Body of pancreas (tissue), 4 donors: ENCODE measurements around the gene MOB4. TPM values are rescaled to one million over a fixed set of nuclear protein-coding genes. Genes with fewer than 3 reads are reported as not detected.
"Not testable (repeated sequence)": the region's sequence is repeated elsewhere in the genome, so short reads cannot be mapped to it uniquely, and the experiment has no call there.

Experiments
- ATAC-seq: fragments of 150-250 bp; one replicate; pipeline ENCODE4 v1.9.1; 2016
- DNase-seq, 4 donors: peaks; one replicate each; pipeline ENCODE4 v3.0.0-alpha.2; 2019
- H3K27ac ChIP-seq, 4 donors: fragments of 200-600 bp; sonication (generic); 1 replicate in 3 of 4; 2 replicates in 1 of 4; pipeline versions ENCODE4 v1.5.1 to v1.6.1; 2016 to 2019; ENCODE audit warnings: mild to moderate bottlenecking in 1 of 4, mixed read lengths in 1 of 4, moderate library complexity in 1 of 4
- H3K27me3 ChIP-seq, 2 donors: fragments of 200-600 bp; sonication (generic); one replicate each; pipeline ENCODE4 v1.6.0; 2016; ENCODE audit warnings: mild to moderate bottlenecking in 1 of 2
- H3K36me3 ChIP-seq, 2 donors: fragments of 200-600 bp; sonication (generic); replicated peaks in 1 of 2; 2 replicates each; pipeline ENCODE4 v1.5.1; 2016; ENCODE audit warnings: low read depth in 2 of 2; ENCODE audit not compliant: insufficient read depth in 1 of 2
- H3K4me1 ChIP-seq: fragments of 200-600 bp; sonication (generic); one replicate; pipeline ENCODE4 v1.6.0; 2016
- H3K4me3 ChIP-seq, 2 donors: fragments of 200-600 bp; sonication (generic); 1 replicate in 1 of 2; 2 replicates in 1 of 2; pipeline ENCODE4 v1.5.1; 2016 to 2019
- H3K9me3 ChIP-seq, 3 donors: fragments of 200-600 bp; sonication (generic); 1 replicate in 2 of 3; 2 replicates in 1 of 3; pipeline ENCODE4 v1.5.1; 2016
- POLR2A ChIP-seq, 3 donors: fragments of 450-650 bp; IDR thresholded peaks; one replicate each; pipeline ENCODE4 v1.6.1; 2016; ENCODE audit warnings: antibody characterized with exemption in 3 of 3, mild to moderate bottlenecking in 2 of 3
- WGBS, 2 donors: methylation state at CpG; one replicate each; pipeline ENCODE4 v1.1.5; 2017; 5-methylcytosine and 5-hydroxymethylcytosine counted together
- intact Hi-C: fragments of 100-400 bp; cut with DNase I; formaldehyde crosslinking; loops from one replicate; pipeline ENCODE4 v1.15.1; 2023
- total RNA-seq, 2 donors: library from RNA; depleted of rRNA; stranded (reverse); fragments of >200 nt; gene quantifications; one replicate each; pipeline ENCODE4 v1.1.0, GENCODE V29; 2016
- TF ChIP-seq, protein P1 (sequence below), 7 experiments: fragments of 450-650 bp in 4 of 7; fragments of 200-600 bp in 3 of 7; sonication (generic) in 3 of 7; IDR thresholded peaks; one replicate each; pipeline ENCODE4 v1.5.1; 2016 to 2019; ENCODE audit warnings: antibody characterized with exemption in 7 of 7

MOB4 gene
- total RNA-seq, 2 donors from 2014 or later, result 5.3 to 16.1 TPM

DNA sequence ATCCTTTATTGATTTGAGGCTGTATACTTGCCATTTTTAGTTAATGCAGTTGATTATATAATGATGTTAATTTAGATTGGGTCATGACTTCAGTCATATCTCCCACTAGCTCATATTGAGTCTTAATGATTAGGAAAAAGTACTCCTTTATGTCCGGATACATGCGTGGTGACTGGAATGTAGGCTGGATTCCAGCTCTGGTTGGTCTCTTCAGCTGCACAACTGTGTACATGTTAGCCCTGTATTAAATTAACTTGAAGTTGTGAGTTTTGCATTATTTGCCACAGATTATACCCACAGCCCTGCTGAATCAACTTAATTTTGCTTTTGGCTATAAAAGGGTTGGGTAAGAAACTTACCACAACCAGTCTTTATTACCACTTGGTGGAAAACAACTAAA, 22.5 kb downstream of the MOB4 start:
- Histone ChIP-seq H3K27ac (no peak overlapping the region), H3K4me1 (peaks cover 3% of the 10 kb centered on the region), H3K27me3 (no peaks in the 10 kb centered on the region), H3K9me3 (no peaks in the 10 kb centered on the region), H3K36me3 (peaks cover 0 to 13% of the 10 kb centered on the region in 2 donors), H3K4me3 (no peak overlapping the region)
- no peak for ATAC-seq
- TF ChIP-seq POLR2A (IDR thresholded peaks at IDR 0.05), result no peak
- TF ChIP-seq, protein P1, sequence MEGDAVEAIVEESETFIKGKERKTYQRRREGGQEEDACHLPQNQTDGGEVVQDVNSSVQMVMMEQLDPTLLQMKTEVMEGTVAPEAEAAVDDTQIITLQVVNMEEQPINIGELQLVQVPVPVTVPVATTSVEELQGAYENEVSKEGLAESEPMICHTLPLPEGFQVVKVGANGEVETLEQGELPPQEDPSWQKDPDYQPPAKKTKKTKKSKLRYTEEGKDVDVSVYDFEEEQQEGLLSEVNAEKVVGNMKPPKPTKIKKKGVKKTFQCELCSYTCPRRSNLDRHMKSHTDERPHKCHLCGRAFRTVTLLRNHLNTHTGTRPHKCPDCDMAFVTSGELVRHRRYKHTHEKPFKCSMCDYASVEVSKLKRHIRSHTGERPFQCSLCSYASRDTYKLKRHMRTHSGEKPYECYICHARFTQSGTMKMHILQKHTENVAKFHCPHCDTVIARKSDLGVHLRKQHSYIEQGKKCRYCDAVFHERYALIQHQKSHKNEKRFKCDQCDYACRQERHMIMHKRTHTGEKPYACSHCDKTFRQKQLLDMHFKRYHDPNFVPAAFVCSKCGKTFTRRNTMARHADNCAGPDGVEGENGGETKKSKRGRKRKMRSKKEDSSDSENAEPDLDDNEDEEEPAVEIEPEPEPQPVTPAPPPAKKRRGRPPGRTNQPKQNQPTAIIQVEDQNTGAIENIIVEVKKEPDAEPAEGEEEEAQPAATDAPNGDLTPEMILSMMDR (IDR thresholded peaks at IDR 0.05), result no peak
- DNase-seq, result no peak
- intact Hi-C loops, result no loop called here
- WGBS, 2 donors, result 25 to 40% methylated on average over 2 of the region's 2 CpGs

DNA sequence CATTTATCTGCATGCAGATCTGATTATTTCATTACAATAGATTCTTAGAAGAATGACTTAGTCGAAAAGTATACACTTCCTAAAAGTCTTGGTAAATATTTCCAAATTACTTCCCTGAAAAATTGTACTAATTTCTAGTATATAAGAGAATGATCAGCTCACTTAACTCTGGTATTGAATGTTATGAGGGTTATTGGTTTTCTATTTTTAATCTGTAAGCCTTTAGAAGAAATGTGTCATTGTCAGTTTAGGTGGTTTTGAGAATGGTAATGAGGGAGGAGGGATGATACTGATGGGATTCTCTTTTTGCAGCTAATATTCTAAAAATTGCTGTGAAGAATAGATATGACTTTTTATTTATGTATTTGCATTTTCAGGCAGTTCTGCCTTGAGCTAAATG, 23.9 kb downstream of the MOB4 start:
- peaks cover 3% of the 10 kb centered on the region for H3K4me1 ChIP-seq
- WGBS, 2 donors, result 78 to 82% methylated on average over 1 of the region's 1 CpG
- no peak overlapping the region for H3K4me3 ChIP-seq
- no peaks in the 10 kb centered on the region for H3K9me3 ChIP-seq
- no peak overlapping the region for H3K27ac ChIP-seq
- intact Hi-C loops, result no loop called here
- DNase-seq (no peak), ATAC-seq (no peak)
- no peaks in the 10 kb centered on the region for H3K27me3 ChIP-seq
- H3K36me3 ChIP-seq, result peaks cover 0 to 17% of the 10 kb centered on the region in 2 donors
- TF ChIP-seq, protein P1 (IDR thresholded peaks at IDR 0.05), result no peak
- TF ChIP-seq POLR2A (IDR thresholded peaks at IDR 0.05), result no peak

DNA sequence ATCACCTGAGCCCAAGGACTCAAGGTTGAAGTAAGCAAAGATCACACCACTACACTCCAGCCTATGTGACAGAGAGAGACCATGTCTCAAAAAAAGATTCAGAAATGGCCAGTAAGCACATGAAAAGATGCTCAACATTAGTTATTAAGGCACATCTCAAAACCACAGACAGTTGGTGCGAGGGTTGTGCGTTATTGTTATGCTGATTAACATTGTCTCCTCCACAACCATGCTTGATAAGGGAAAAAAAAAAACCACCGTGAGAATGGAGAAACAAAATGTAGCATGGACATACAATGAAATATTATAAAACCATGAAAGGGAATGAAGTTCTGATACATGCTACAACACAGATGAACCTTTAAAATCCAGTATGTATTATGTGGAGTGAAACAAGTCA, 27.3 kb downstream of the MOB4 start:
- no peaks in the 10 kb centered on the region for H3K4me1 ChIP-seq
- no peak for ATAC-seq
- intact Hi-C loops, result no loop called here
- H3K36me3 ChIP-seq, result peaks cover 0 to 11% of the 10 kb centered on the region in 2 donors
- H3K27me3 ChIP-seq, result no peaks in the 10 kb centered on the region
- no peak overlapping the region for H3K27ac ChIP-seq
- WGBS, 2 donors, result 89 to 93% methylated on average over 3 of the region's 3 CpGs
- no peak for TF ChIP-seq POLR2A (IDR thresholded peaks at IDR 0.05)
- TF ChIP-seq, protein P1 (IDR thresholded peaks at IDR 0.05), result no peak
- no peak for DNase-seq
- no peaks in the 10 kb centered on the region for H3K9me3 ChIP-seq
- H3K4me3 ChIP-seq, result no peak overlapping the region

DNA sequence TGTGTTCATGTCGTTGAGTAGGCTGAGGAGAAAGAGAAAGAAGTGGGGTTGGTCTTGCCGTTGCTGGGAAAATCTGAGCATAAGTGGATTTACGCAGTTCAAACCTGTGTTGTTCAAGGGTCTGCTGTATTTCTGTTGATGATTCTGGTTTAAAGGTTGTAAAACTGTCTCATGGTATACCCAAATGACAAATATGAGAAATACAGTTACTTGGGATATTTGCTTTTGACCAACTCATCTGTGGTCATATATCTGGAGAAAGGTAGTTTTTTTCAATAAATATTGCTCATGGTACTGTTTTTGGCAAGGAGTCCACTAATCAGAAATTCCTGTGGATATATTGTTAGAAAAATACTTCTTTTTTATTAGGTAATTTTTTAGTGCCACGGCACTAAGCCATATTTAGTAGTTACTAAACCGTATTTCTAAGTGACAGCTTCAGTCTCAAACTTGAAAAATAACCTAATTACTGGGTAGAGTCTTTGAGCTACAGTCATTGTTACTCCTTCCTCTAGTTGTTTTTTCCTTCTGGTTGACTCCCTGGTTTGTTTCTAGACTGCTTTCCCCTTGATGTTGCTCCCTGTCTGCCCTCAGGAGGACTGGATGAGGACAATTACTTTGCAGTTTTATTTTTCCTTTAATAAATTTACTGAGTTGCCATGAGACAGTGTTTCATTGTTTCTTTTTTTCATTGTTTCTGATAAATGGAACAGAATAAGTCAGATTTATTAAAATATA, 31.5 kb downstream of the MOB4 start:
- H3K9me3 ChIP-seq, result no peaks in the 10 kb centered on the region
- H3K27me3 ChIP-seq, result no peaks in the 10 kb centered on the region
- TF ChIP-seq, protein P1 (IDR thresholded peaks at IDR 0.05), result no peak
- TF ChIP-seq POLR2A (IDR thresholded peaks at IDR 0.05), result no peak
- no peak overlapping the region for H3K4me3 ChIP-seq
- ATAC-seq (no peak), DNase-seq (no peak)
- intact Hi-C loops, result no loop called here
- H3K27ac ChIP-seq, result no peak overlapping the region
- H3K36me3 ChIP-seq, result peaks cover 0 to 17% of the 10 kb centered on the region in 2 donors
- no peaks in the 10 kb centered on the region for H3K4me1 ChIP-seq
- 87 to 89% methylated on average over 5 of the region's 5 CpGs for WGBS, 2 donors

DNA sequence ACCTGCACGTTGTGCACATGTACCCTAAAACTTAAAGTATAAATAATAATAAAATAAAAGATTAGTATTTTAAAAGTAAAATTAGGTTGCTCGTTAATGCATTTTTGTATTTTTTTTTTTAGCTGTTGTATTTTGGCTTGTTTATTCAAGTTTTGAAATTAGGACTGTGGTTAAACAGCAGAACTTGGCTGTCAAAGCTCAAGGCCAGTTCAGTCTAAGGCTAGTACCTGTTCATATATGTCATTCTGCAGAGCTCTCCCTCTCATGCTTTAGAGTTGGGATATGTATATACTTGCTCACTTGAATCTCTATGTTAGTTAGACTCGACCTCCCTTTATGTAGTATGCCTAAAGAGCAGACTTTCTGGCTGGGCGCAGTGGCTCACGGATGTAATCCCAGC, 32.7 kb downstream of the MOB4 start:
- no peak for DNase-seq
- 84 to 98% methylated on average over 5 of the region's 5 CpGs for WGBS, 2 donors
- no peak for ATAC-seq
- H3K4me3 ChIP-seq, result no peak overlapping the region
- H3K27me3 ChIP-seq, result no peaks in the 10 kb centered on the region
- no peak for TF ChIP-seq POLR2A (IDR thresholded peaks at IDR 0.05)
- TF ChIP-seq, protein P1 (IDR thresholded peaks at IDR 0.05), result no peak
- no peak overlapping the region for H3K27ac ChIP-seq
- no peaks in the 10 kb centered on the region for H3K9me3 ChIP-seq
- peaks cover 0 to 19% of the 10 kb centered on the region in 2 donors for H3K36me3 ChIP-seq
- H3K4me1 ChIP-seq, result no peaks in the 10 kb centered on the region
- intact Hi-C loops, result no loop called here

DNA sequence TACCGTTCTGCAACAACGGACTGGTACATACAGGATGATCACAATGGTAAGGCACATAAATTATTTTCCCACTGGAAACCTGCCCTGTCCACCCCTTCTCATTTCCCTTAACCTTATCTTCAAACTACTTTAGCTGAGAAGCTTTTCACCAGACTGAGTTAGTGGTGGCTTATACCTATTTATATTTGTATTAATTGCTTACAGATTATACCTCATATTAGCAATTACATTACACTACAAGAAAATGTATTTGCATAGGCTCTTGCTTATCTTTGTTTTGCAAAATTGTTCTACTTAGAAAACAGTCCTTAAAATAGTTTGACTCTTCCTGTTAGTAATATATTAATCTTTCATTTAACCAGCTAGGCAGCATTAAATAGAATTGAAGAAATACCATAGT, 35.4 kb downstream of the MOB4 start:
- H3K4me3 ChIP-seq, ATAC-seq, H3K4me1 ChIP-seq, DNase-seq, H3K9me3 ChIP-seq, H3K27me3 ChIP-seq, H3K27ac ChIP-seq, intact Hi-C loops: not testable (repeated sequence)
- 72 to 86% methylated on average over 2 of the region's 2 CpGs for WGBS, 2 donors
- peaks cover 0 to 18% of the 10 kb centered on the region in 2 donors for H3K36me3 ChIP-seq
